ENCODE results near the gene APOL4. TPM values are rescaled to one million over a fixed set of nuclear protein-coding genes. Genes with fewer than 3 reads are reported as not detected.
"Not testable (repeated sequence)": the region's sequence is repeated elsewhere in the genome, so short reads cannot be mapped to it uniquely, and the experiment has no call there.

Gene APOL4
- total RNA-seq, 1 donor, result not detected

DNA sequence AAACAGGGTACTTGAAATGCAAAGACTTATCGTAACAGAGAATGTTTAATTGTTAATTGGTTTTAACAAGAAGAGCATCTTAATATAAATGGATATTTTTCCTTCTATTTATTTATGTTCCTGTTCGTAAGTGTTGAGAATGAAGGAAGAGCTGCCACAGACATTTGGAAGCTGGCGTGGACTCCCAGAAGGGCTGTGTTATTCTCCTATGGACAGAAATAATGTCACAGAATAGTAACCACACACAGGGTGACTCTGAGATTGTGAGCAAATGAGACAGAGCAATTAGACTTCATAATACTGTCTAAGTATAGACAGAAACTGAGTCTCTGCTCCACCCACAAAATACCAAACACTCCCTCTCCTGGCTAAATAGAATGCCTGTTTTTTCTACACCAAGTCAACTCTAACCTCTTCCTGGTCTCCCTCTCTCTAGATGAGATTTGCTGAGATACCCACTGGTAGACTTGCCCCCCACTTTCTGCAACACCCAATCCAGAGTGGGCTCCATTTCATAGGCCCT is 47.1 kb downstream of the APOL4 start:
- TF ChIP-seq, protein P1, sequence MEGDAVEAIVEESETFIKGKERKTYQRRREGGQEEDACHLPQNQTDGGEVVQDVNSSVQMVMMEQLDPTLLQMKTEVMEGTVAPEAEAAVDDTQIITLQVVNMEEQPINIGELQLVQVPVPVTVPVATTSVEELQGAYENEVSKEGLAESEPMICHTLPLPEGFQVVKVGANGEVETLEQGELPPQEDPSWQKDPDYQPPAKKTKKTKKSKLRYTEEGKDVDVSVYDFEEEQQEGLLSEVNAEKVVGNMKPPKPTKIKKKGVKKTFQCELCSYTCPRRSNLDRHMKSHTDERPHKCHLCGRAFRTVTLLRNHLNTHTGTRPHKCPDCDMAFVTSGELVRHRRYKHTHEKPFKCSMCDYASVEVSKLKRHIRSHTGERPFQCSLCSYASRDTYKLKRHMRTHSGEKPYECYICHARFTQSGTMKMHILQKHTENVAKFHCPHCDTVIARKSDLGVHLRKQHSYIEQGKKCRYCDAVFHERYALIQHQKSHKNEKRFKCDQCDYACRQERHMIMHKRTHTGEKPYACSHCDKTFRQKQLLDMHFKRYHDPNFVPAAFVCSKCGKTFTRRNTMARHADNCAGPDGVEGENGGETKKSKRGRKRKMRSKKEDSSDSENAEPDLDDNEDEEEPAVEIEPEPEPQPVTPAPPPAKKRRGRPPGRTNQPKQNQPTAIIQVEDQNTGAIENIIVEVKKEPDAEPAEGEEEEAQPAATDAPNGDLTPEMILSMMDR (IDR thresholded peaks at IDR 0.05; ENCODE audit: insufficient read depth, low read depth, low read length), result no peak
- H3K4me3 ChIP-seq (ENCODE audit: low read depth, low read length), result no peak overlapping the region
- no peak for DNase-seq (ENCODE audit: low read depth)

DNA sequence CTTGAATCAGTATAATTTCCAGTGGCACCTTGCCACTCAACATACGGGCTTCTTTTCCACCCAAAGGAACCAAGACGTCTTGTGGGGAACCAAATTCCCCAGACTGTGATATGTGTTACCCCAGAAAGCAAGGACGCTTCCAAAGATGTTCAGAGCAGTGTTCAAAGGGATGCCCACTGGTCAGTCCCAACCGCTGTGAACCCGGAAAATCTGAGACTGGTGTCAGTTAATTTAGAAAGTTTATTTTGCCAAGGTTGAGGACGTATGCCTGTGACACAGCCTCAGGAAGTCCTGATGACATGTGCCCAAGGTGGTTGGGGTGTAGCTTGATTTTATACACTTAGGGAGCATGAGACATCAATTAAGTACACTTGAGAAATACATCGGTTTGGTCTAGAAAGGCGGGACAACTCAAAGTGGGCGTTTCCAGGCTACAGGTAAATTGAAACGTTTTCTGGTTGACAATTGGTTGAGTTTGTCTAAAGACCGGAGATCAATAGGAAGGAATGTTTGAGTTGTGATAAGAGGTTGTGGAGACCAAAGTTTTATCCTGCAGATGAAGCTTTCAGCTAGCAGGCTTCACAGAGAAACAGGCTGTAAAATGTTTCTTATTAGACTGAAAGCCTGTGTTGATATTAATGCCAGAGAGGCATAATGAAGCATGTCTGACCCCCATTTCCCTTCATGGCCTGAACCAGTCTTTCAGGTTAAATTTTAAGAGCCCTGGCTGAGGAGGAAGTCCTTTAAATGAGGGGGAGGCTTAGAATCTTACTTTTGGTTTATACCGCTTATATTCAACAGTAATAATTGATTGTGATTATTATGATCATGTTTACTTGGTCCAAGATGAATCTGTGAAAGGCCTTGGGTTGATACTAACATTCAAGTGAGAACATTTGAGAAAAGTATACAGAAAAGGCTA is 47.8 kb downstream of the APOL4 start:
- no peak overlapping the region for H3K4me3 ChIP-seq (ENCODE audit: low read depth, low read length)
- DNase-seq (ENCODE audit: low read depth), result no peak
- TF ChIP-seq, protein P1 (IDR thresholded peaks at IDR 0.05; ENCODE audit: insufficient read depth, low read depth, low read length), result no peak

DNA sequence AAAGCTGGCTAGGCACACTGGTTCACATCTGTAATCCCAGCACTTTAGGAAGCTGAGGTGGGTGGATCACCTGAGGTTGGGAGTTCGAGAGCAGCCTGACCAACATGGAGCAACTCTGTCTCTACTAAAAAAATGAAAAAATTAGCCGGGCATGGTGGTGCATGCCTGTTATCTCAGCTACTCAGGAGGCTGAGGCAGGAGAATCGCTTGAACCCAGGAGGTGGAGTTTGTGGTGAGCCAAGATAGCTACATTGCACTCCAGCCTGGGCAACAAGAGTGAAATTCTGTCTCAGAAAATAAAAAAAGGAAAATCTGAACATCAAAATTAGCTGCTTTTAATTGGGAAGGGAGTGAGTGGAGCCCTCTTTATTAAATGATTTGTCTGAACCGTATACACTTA is 48.8 kb downstream of the APOL4 start:
- DNase-seq (ENCODE audit: low read depth); H3K4me3 ChIP-seq (ENCODE audit: low read depth, low read length): not testable (repeated sequence)

DNA sequence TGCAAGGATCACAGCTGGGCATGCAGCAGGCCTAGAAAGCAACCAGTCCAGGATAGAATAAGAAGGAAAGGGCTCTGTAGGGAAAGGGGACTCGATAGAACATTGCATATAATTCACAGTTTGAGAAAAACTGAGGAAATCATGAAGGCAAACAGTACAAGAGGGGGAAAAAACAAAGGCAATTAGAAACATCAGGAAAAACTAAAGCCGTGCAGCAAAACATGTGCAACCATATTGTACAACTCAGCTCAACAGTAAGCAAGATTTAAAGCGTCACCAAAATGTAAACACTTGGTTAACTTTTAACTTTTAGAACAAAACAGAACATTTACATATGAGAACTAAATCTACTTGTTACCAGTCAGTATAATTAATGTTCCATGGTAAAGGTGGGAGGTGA is 49.5 kb downstream of the APOL4 start:
- no peak for DNase-seq (ENCODE audit: low read depth)
- TF ChIP-seq, protein P1 (IDR thresholded peaks at IDR 0.05; ENCODE audit: insufficient read depth, low read depth, low read length), result no peak

DNA sequence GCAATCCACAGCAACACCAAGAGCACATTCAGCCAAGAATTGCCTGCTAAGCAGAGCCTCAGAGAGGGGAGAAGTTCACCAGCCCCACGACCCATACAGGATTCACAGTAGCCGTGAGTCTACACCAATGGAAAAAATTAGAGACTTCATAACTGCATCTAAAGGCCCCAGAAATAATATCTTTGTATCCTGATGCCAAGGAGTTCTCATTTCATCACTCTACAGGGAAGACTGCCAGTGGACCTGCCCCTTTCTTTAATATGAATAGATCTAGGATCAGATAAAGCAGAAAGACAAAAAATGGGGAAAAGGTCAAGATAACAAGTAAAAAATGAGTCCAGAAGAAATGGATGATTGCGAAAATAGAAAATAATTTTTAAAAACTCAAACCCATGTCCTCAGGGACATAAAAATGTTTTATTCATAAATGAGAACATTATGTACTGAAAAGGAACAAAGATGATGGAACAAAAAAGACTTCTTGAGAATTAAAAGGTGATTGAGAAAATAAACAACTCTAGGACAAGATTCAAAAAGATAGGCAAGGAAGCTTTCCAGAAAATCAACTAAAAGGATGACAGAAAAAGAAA is 50.5 kb downstream of the APOL4 start:
- H3K4me3 ChIP-seq (ENCODE audit: low read depth, low read length), result no peak overlapping the region
- TF ChIP-seq, protein P1 (IDR thresholded peaks at IDR 0.05; ENCODE audit: insufficient read depth, low read depth, low read length), result no peak
- DNase-seq (ENCODE audit: low read depth), result peak; percentile 28

More for the DNA sequence above, 49.5 kb downstream of the APOL4 start:
- H3K4me3 ChIP-seq (ENCODE audit: low read depth, low read length), result no peak overlapping the region

DNA sequence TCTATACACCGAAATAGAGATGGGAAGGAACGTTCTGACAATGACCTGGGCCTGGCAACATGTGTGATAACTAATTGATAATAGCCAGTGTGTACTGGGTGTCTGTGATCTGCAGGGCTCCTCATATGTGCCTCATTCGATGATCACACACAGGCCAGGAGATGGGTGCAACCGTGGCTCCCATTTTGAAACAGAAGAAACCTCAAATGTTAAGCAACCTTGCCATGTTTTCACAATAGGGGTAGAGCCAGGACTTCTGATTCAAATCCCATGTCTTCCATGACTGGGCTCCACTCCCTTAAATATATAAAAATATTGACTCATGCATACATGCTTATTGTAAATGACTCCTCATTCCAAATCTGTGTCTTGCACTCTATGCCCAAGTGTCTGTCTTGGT is 52.2 kb downstream of the APOL4 start:
- DNase-seq (ENCODE audit: low read depth), result no peak
- TF ChIP-seq, protein P1 (IDR thresholded peaks at IDR 0.05; ENCODE audit: insufficient read depth, low read depth, low read length), result no peak
- H3K4me3 ChIP-seq (ENCODE audit: low read depth, low read length), result no peak overlapping the region

DNA sequence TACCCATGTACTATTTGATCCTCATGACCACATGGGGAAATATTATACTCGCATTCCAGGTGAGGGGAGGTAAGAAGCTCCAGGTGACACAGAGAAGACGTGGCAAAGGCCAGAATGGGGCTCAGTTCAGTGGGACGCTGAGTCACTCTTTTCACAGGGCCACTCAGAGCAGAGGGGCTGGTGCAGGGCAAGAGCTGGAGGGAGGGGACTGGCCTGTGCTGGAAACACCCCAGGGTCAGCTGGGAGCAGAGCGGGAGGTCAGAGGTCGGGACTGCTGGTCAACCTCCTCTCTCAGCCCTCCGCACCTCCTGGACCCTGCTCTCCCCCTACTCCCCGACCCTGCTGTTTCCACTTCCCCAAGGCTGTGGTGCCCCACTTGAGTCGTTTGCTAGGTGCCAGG is 53.2 kb downstream of the APOL4 start:
- no peak overlapping the region for H3K4me3 ChIP-seq (ENCODE audit: low read depth, low read length)
- TF ChIP-seq, protein P1 (IDR thresholded peaks at IDR 0.05; ENCODE audit: insufficient read depth, low read depth, low read length), result no peak
- DNase-seq (ENCODE audit: low read depth), result no peak
